ENCODE measurements around the gene CTTNBP2.
"Not testable (repeated sequence)": the region's sequence is repeated elsewhere in the genome, so short reads cannot be mapped to it uniquely, and the experiment has no call there.

Gene CTTNBP2

GRCh38 chr7:117750612-117751563 is 122.4 kb downstream of the CTTNBP2 start:
- DNase-seq (ENCODE audit: low read depth): no peak

DNA sequence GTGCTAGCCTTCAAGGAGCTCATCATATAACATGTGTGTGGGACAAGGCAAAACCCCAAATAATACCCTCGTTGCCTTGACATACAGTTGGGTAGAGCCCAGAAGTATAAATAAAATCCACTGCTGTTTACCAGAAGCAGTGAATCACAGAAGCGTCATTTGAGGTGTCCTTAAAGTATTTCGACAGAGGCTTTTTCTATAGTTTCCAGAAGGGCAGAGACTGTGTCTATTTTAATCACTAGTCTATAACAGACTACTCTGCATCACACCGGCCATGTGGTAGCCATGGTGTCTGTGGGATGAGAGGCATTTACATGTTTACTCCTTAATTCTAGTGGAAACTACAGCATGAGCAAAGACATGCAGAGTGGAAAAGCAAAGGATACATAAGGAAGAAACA is 131.3 kb downstream of the CTTNBP2 start:
- no peak for DNase-seq (ENCODE audit: low read depth)

DNA sequence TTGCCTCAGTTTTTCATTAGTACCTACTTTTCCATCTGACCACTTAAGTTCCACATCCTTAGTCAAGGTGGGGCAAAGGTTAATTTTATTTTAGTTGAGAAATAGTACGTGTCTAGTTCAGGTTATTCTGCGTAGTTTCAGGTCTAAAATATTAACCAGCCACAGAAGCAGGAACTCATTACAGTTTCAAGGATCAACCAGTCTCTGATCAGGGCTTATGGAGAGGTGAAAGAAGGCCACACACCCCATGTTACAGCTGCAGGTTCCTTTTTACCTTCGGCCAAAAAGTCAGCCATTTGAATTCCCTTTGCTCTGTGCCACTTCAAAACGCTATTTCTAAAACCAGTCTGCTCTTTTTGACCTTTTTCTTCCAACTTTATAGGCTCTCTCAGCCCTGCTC is 134.2 kb downstream of the CTTNBP2 start:
- no peak for DNase-seq (ENCODE audit: low read depth)

- DNase-seq (ENCODE audit: low read depth): no peak
Observed at GRCh38 chr7:117737926-117738325, 135.3 kb downstream of the CTTNBP2 start.

GRCh38 chr7:117731455-117731854 is 141.8 kb downstream of the CTTNBP2 start:
- DNase-seq (ENCODE audit: low read depth): no peak

DNA sequence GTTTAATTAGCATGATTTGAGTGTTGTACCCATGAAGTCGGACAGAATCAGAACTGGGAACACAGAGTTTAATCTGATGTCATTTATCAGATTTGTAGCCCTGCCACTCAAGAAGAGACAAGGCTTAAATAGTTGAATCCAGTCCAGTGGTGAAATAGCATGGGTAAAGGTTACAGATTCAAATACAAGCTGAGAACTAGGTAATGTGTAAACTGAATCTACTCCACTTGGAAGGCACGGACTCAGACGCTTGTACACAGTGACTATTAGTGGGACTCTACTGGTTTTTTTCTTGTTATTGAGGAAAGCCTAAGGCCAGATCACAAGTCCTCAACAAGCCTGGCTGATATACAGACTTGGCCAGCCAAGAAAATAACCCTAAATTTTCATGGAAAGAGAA is 142.9 kb downstream of the CTTNBP2 start:
- no peak for DNase-seq (ENCODE audit: low read depth)

- no peak for DNase-seq (ENCODE audit: low read depth)
Observed at GRCh38 chr7:117728890-117729624, 144.2 kb downstream of the CTTNBP2 start.

DNA sequence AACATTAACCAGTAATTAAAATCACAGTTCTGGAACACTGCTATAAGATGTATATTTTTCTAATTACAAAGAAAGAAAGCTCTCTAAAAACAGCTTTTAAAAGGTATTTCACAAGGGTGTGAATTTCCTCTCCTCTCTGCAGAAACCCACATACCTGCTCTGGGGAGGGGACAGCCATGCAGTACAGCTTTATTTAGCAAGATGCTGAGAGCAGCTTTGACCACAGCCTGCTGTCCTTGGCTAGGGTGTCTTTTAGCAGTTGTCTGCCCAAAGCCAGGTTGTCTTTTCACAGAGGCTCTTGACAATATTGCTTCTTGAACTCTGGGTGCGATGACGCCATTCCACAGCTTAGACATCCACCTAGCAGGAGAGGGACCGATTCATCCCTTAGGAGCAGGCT is 148.3 kb downstream of the CTTNBP2 start:
- DNase-seq (ENCODE audit: low read depth): no peak

DNA sequence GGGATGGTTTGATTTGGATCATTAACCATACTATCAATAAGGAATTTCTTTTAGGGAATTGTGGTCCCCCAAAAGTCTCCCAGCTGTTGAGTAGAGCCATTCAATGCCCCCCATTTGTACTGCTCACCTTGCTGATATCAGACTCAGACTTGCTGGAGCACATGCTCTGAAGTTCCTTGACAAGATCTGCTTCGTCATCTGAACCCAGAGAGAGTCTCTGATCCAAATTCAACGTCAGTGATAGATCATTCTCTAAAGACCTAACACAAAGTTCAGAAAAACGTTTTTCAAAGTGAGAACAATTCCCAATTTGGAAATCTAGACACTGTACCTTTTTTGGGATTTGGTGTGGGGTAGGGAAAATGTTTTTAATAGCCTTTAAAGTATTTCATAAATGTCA is 153.9 kb downstream of the CTTNBP2 start:
- no peak for DNase-seq (ENCODE audit: low read depth)

DNA sequence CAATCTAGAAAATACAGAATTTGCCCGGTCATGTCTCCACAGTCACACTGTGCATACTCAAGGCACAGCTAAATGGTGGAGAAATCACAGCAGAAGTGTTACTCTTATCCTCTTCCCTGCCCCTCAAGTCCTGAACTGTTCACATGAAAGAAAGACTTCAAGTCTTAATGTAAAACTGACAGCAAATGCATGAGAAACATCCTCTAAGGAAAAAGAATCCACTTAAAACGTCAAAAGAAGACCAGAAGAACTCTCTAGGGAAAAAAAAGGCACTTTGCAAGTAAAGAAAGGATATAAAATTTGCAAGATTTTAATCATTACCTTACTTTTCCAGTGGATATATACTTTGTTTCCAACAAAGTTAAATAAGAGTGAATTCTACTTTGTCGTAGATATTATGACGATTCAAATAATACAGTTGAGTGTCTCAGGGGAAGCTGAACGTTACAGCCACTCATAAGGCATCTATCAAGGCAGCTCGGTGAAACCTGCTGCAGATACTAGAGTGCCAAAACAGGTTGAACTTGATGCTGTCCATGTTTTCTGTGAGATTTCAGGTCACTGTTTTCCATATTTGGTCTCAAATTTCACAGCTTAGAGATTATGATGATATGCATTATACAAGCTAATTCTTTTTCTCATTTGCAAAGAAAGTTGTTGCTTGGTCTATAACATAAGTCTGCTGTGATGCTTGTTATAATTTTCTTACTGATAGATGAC is 155.0 kb downstream of the CTTNBP2 start:
- DNase-seq (ENCODE audit: low read depth): no peak

- no peak for DNase-seq (ENCODE audit: low read depth)
Observed at GRCh38 chr7:117717357-117717756, 155.9 kb downstream of the CTTNBP2 start.

DNA sequence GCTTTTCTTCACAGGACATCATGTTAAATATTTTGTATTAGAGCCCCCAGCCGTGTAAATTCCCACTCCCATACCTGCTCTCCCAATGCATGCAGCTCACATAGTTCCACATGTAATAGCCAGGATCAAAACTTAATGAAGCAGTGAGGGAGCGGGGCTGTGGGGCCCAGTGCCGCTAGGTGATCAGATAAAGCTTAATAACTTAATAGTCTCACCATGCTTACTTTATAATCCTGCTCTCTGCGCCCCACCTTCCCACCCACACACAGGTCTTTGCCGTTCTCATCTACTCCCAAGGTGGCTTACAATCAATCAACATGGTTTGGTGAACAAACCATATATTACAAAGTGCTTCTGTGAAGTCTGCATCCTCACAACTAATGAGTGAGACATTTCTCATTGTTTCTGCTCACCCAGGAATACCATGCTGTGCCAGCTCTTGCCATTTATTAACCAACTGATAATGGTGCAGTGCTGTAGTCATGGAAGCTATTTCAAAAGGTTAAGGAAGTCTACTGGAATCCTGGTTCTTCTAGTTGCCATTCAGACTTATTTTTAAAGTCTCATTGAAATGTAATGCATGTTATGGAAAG is 156.4 kb downstream of the CTTNBP2 start:
- DNase-seq (ENCODE audit: low read depth): no peak

GRCh38 chr7:117715784-117716445 is 157.3 kb downstream of the CTTNBP2 start:
- no peak for DNase-seq (ENCODE audit: low read depth)

- no peak for DNase-seq (ENCODE audit: low read depth)
Observed at GRCh38 chr7:117711556-117711955, 161.7 kb downstream of the CTTNBP2 start.

- not testable (repeated sequence) for DNase-seq (ENCODE audit: low read depth)
Observed at GRCh38 chr7:117708173-117708572, 165.1 kb downstream of the CTTNBP2 start.

GRCh38 chr7:117707080-117707479 is 166.2 kb downstream of the CTTNBP2 start:
- DNase-seq (ENCODE audit: low read depth): no peak

- no peak for DNase-seq (ENCODE audit: low read depth)
Observed at GRCh38 chr7:117706210-117706609, 167.0 kb downstream of the CTTNBP2 start.

DNA sequence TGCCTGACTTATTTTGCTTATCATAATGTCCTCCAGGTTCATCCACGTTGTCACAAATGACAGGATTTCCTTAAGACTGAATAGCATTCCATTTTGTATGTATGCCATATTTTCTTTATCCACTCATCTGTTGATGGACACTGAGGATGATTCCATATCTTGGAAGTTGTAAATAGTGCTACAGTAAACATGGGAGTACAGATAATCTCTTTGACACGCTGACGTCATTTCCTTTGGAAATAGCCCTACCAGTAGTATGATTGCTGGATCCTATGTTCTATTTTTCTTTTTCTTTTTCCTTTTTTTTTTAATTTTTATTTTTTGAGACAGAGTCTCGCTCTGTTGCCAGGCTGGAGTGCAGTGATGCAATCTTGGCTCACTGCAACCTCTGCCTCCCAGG is 167.6 kb downstream of the CTTNBP2 start:
- DNase-seq (ENCODE audit: low read depth): no peak

GRCh38 chr7:117704063-117704462 is 169.2 kb downstream of the CTTNBP2 start:
- DNase-seq (ENCODE audit: low read depth): no peak

DNA sequence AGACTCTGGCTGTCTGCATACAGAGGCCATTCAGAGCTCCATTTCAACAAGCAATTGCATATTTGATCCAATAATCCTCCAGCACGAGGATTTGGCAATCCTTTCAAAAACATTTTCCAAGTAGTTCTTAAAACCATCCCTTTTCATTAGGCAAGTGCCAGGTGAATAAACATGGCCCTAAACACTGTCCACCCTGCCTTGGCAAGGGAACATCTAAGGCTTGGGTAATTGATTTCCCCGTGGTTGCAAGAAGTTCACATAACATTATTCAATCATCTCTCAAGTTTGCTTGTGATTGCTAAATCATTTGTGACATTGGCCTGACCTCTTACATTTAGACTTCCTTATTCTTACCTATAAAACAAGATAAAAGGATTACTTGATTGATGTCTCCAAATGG is 175.2 kb downstream of the CTTNBP2 start:
- no peak for DNase-seq (ENCODE audit: low read depth)

DNA sequence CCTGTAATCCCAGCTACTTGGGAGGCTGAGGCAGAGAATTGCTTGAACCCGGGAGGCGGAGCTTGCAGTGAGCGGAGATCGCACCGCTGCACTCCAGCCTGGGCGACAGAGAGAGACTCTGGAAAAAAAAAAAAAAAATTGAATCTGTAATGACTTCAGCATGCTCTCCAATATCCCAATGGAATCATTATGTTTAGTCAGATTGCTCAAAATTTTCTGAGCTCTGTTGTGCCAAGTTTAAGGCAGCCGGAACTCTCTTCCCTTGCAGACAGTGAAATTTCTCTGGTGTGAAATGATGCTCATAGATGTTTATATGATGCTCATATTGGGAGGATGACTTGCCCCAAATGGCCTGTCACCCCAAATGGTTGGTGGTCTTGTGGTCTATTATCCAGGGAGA is 180.9 kb downstream of the CTTNBP2 start:
- no peak for DNase-seq (ENCODE audit: low read depth)

DNA sequence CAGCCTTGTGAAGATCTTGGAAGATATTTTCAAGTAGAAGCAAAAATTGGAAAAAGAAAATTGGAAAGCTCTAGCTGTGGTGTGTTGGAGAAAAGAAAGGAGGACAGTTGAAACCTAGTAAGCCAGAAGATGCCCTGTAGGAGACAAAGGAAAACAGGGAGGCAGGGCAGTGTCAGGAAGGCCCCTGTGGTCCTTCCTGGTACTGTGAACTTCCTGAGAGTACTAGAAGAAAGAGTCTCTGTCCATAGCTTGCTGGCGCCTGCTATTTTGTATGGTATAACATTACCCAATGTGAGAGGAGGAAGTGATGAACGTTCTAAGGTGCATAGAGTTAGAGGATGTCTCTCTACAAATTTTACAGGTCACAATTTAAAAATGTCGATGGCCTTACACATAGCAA is 183.1 kb downstream of the CTTNBP2 start:
- no peak for DNase-seq (ENCODE audit: low read depth)
